GM18870 (cell line): Measurements from ENCODE around the gene SLC17A3.
A peak's percentile ranks its signal among the peaks of the same experiment; 100 is the strongest.

Source experiments
- ATAC-seq: cut with Tn5 transposase; IDR thresholded peaks from one replicate; pipeline ENCODE4 v1.9.1; 2021; ENCODE audit warnings: moderate library complexity; ENCODE audit not compliant: unreplicated experiment

Gene SLC17A3

DNA sequence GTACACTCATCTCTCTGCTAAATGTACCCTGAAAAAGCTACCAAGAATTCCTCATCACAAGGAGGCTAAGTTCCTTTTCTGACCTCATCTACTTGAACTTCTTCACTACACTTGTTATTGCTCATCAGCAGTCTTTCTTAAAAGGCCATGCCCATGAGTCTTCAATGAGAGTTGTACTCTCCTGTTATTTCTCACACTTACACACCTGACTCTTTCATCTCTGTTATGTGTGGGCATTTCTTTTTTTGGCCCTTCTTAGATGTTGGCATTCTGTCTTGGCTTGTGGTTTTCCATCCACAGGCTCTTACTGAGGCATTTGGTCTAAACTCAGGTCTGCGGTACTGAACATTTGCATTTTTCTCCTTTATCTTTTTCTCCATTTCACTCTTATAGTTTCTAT, 31.5 kb downstream of the SLC17A3 start:
- peak; percentile 79 for ATAC-seq

DNA sequence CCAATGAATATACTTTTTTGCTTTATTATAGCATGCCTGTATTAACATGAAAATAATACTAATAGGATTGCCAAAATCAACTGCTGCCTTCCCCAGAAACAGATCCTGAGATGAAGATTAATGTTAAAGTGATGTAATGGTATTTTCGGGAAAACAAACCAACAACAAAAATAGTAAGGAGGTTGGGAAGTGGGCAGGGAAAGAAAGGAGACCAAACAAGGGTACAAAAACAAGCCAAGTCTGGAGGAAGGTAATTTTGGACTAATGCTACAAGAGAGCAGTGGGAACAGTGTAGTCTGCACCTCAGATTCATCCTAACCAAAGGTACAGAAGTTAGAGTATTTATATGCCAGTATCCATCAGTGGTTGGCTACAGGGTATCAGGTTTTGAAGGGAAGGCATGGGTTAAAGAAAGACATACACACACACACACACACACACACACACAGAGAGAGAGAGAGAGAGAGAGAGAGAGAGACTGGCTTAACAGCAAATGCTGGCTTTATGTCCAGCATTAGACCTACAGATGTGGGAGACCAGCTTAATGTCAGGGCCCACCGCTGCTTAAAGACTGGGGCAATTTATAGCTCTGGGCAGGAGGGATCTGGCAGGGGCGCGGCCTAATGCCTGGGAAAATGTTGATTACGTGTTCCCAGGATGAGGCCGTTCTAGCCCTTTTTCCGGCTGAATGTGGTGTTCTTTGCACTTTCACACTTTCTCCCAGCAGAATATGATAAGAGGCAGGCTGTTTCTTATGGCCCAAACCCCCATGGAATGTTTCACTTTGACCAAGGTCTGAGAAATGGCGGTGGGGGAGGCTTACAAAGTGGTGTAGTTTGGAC, 38.4 kb downstream of the SLC17A3 start:
- ATAC-seq, result no peak

DNA sequence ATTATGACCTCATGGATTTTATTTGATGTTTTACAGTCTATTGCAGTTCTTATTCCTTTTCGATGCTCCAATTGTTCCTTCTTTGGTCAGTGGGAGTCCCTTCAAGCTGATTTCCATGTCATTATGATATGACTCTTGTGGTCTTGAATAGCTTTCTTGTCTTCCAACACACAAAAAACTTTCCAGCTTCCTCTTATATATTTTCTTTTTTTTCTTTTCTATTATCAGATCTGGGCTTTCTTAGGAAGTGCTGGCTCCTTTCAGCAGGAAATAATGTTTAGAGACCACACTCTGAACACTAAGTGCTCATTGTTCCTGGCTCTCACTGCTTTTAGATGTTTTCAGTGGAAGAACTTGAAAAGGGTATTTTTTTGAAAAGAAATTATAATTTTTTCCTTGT, 39.1 kb downstream of the SLC17A3 start:
- ATAC-seq, result no peak

DNA sequence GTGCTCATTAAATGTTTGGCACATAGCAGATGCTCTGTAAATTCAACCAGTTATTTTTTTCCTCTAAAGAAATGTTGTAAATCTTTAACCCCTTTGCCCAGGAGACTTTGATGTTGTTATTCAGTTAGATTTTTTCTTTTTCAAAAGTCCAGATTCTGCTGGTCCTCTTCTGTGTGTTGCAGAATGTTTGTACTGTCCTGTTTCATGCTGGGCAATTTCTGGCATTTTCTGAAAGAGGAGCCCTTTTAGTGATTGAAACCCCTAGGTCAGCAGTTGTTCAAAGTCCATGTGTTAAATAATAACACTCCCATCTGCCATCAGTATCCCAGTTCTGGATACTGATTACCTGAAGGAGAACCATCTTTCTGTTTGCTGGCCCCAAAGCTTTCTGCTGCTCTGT, 40.9 kb downstream of the SLC17A3 start:
- no peak for ATAC-seq

DNA sequence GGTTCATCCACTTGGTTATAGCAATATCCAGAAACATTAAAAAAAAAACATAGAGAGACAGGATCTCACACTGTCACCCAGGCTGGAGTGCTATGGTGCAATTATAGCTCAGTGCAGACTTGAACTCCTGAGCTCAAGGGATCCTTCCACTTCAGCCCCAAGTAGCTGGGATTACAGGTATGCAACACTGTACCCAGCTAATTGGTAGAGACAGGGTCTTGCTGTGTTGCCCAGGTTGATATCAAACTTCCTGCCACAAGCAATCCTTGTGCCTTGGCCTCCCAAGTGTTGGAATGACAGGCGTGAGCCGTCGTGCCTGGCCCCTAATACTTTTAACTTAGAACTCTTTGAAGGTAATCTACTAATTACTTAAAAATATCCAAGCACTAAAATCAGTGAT, 41.4 kb downstream of the SLC17A3 start:
- no peak for ATAC-seq

DNA sequence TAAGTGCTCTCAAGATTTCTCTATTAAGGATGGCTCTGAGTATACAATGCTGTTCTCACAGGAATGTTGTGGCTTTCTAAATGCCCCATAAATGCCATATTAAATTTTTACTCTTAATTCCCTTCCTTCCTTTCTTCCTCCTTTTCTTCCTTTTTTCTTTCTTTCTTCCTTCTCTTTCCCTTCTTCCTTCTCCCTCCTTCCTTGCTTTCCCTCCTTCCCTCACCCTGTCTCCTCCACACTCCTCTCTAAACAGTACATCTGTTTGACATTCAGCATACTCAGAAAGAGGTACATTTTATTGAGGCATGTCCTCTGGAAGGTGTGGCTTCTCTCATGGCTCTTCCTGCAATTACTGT, 41.8 kb downstream of the SLC17A3 start:
- ATAC-seq, result no peak

GRCh38 chr6:25831532-25832306, 42.3 kb downstream of the SLC17A3 start, which contains the start of gene SLC17A1:
Gene SLC17A1, minus strand, starts transcription at chr6:25832052. Its CDS starts 1,495 bp downstream, at chr6:25830557.
- no peak for ATAC-seq

DNA sequence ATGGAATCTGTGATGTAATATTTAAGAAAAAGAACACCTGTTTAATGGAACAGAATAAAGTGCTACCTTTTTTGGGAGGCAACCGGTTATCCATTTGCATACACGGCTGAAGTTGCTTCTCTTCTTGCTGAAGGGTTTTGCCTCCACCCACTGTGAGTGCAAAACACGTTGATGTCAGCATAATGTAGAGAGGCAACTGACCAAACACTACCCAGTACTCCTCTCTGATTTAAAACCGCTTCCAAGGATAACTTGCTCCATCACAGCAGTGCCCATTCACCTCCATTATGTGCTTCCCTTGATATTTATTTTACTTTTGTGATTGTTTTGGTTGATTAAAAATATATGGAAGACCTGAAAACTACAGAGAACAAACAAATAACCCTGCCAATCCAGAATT, 43.6 kb downstream of the SLC17A3 start:
- ATAC-seq, result no peak

- ATAC-seq, result peak; percentile 78
These were observed 44.7 kb downstream of the SLC17A3 start for GRCh38 chr6:25829375-25829774.

DNA sequence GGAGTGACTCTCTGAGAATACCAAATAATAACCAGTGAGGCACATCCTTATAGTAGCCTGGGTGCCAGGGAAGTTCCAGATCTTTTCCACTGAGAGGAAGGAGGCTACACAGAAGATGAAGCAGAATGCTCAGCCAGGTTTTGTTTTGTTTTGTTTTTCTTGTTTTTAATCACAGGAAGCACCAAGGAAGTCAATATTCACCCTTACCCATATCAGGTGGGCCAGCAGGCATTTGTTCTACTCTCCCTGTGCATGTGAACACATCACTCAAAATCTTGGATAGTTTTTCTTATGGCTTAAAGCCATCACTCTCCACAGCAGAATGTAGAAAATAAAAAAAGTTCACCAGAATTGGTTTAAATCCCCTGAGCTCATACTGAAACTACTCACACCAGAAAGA, 52.7 kb downstream of the SLC17A3 start:
- ATAC-seq, result no peak

DNA sequence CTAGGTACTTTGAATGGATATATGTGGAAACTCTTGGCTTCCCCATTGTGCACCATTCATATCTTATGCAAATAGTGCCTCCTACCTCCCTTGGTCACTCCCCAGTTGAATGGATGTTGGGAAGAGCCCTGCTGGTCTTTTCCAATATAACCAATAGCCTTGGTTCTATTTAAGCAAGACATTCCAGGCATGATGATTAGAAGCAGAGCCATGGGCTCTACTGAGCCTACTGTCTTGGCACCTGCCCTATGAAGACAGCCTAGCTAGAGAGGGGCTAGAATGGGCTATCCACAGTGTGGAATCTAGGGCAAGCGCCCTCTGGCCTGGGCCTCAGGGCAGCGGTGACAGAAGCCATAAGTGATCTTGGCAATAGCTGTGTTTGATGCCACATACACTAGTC, 57.8 kb downstream of the SLC17A3 start:
- ATAC-seq, result no peak

GRCh38 chr6:25815194-25815593, 58.8 kb downstream of the SLC17A3 start:
- no peak for ATAC-seq

GRCh38 chr6:25804804-25805203, 69.2 kb downstream of the SLC17A3 start:
- ATAC-seq, result no peak

- ATAC-seq, result no peak
These were observed 72.6 kb downstream of the SLC17A3 start for GRCh38 chr6:25801436-25801835.
